Fibroblast of lung (primary cell): ENCODE results near the gene TSPAN16. TPM values are rescaled to one million over a fixed set of nuclear protein-coding genes. Genes with fewer than 3 reads are reported as not detected.

ENCODE experiments used
- DNase-seq, 2 donors: peaks; one replicate each; pipeline versions ENCODE4 v3.0.0 to v3.0.0-alpha.2; 2010; ENCODE audit warnings: low read depth in 2 of 2
- H2AFZ ChIP-seq: 2 replicates; pipeline ENCODE4 v1.5.1; 2012; ENCODE audit warnings: low read length, control low read depth, inconsistent platforms
- H3K27ac ChIP-seq: 2 replicates; pipeline ENCODE4 v1.5.1; 2011; ENCODE audit warnings: low read length, control low read depth; ENCODE audit not compliant: insufficient read depth
- H3K27me3 ChIP-seq: 2 replicates; pipeline ENCODE4 v1.5.1; 2011; ENCODE audit warnings: mild to moderate bottlenecking, low read length; ENCODE audit not compliant: control insufficient read depth, insufficient read depth
- H3K36me3 ChIP-seq: 2 replicates; pipeline ENCODE4 v1.5.1; 2011; ENCODE audit warnings: low read length; ENCODE audit not compliant: control insufficient read depth, insufficient read depth
- H3K4me1 ChIP-seq: 2 replicates; pipeline ENCODE4 v1.5.1; 2011; ENCODE audit warnings: low read length; ENCODE audit not compliant: control insufficient read depth, insufficient read depth; ENCODE audit errors: extremely low read depth
- H3K4me2 ChIP-seq: 2 replicates; pipeline ENCODE4 v1.5.1; 2011; ENCODE audit warnings: low read length, control low read depth; ENCODE audit not compliant: insufficient read depth; ENCODE audit errors: extremely low read depth
- H3K4me3 ChIP-seq, 4 experiments: fragments of 200-600 bp in 1 of 4; sonication (generic) in 1 of 4; replicated peaks in 1 of 4; 2 replicates each; pipeline ENCODE4 v1.5.1; 2011 to 2016; ENCODE audit warnings: low read length in 4 of 4, low read depth in 3 of 4, mild to moderate bottlenecking in 3 of 4, control low read depth in 2 of 4, inconsistent platforms in 1 of 4, mixed read lengths in 1 of 4; ENCODE audit not compliant: insufficient read depth in 1 of 4; ENCODE audit errors: control extremely low read depth in 1 of 4
- H3K79me2 ChIP-seq: 2 replicates; pipeline ENCODE4 v1.5.1; 2012; ENCODE audit warnings: mild to moderate bottlenecking, low read length, inconsistent platforms; ENCODE audit not compliant: control insufficient read depth, insufficient read depth
- H3K9ac ChIP-seq: 2 replicates; pipeline ENCODE4 v1.5.1; 2011; ENCODE audit warnings: mild to moderate bottlenecking, low read length, control low read depth; ENCODE audit not compliant: insufficient read depth
- H3K9me3 ChIP-seq: 2 replicates; pipeline ENCODE4 v1.5.1; 2012; ENCODE audit warnings: low read depth, low read length; ENCODE audit not compliant: control insufficient read depth, insufficient read depth
- H4K20me1 ChIP-seq: 2 replicates; pipeline ENCODE4 v1.5.1; 2011; ENCODE audit warnings: low read length; ENCODE audit not compliant: control insufficient read depth, insufficient read depth; ENCODE audit errors: extremely low read depth
- EZH2 ChIP-seq: IDR thresholded peaks from 2 replicates; pipeline ENCODE4 v1.5.1; 2012; ENCODE audit warnings: low read length, control low read depth, mild to moderate bottlenecking; ENCODE audit errors: missing control alignments
- polyA minus RNA-seq: library from RNA; depleted of rRNA, polyadenylated mRNA; stranded (reverse); fragments of >200 nt; gene quantifications from 2 replicates; pipeline ENCODE4 v1.2.3, GENCODE V29; 2011; ENCODE audit warnings: low replicate concordance
- polyA plus RNA-seq, 2 donors: library from polyadenylated mRNA; depleted of rRNA in 1 of 2; stranded (reverse) in 1 of 2; unstranded in 1 of 2; fragments of >200 nt; gene quantifications; 2 replicates each; pipeline ENCODE4 v1.2.1, GENCODE V29; 2011 to 2012; ENCODE audit warnings: missing spikeins in 1 of 2
- total RNA-seq: library from RNA; depleted of rRNA; stranded (reverse); fragments of >200 nt; gene quantifications from 2 replicates; pipeline ENCODE4 v1.2.1, GENCODE V29; 2014
- TF ChIP-seq, protein P1 (sequence below), 2 donors: IDR thresholded peaks in 1 of 2; conservative IDR thresholded peaks in 1 of 2; 1 replicate in 1 of 2; 2 replicates in 1 of 2; pipeline ENCODE4 v1.5.1; 2011 to 2012; ENCODE audit warnings: low read length in 2 of 2, control low read depth in 1 of 2, inconsistent platforms in 1 of 2, low read depth in 1 of 2, mild to moderate bottlenecking in 1 of 2

The TSPAN16 gene, protein sequence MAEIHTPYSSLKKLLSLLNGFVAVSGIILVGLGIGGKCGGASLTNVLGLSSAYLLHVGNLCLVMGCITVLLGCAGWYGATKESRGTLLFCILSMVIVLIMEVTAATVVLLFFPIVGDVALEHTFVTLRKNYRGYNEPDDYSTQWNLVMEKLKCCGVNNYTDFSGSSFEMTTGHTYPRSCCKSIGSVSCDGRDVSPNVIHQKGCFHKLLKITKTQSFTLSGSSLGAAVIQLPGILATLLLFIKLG
- not detected in 2 replicates for total RNA-seq
- polyA plus RNA-seq = not detected in 2 replicates
- polyA plus RNA-seq (2012) = not detected in 2 replicates
- not detected in 2 replicates for polyA minus RNA-seq

DNA sequence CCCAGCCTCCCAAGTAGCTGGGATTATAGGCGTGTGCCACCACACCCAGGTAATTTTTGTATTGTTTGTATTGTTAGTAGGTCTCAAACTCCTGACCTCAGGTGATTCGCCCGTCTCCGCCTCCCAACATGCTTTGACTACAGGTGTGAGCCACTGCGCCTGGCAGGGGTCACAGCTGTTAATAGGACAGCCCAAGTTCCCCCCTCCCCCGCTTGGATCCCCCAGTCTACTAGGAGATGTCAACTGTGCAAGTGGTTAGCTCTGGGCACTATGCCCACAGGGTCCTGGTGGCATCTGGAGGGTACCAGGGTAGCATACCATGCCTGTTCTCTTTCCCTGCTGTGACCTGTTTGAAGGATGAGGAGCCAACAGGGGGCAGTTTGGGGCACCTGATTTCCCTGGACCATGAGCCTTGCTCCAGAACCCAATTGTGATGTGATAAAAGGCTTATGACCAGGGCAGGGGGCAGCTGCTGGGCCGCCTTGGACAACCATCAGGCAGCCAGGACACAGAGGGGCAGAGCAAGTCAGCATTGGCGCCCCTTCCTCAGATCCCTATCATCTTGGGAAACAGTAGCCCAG is at the start of gene TSPAN16:
TSPAN16 (plus strand) TSS at position 496 of the 581 bp plus-strand sequence. CDS start 138 bp downstream, outside the sequence.
- H4K20me1 ChIP-seq = no peaks in the 10 kb centered on the region
- no peak within 1 kb of the TSS for H2AFZ ChIP-seq
- H3K36me3 ChIP-seq = no peaks in the 10 kb centered on the region
- no peaks in the 10 kb centered on the region for H3K79me2 ChIP-seq
- no peak for DNase-seq
- no peaks in the 10 kb centered on the region for H3K9me3 ChIP-seq
- TF ChIP-seq, protein P1, sequence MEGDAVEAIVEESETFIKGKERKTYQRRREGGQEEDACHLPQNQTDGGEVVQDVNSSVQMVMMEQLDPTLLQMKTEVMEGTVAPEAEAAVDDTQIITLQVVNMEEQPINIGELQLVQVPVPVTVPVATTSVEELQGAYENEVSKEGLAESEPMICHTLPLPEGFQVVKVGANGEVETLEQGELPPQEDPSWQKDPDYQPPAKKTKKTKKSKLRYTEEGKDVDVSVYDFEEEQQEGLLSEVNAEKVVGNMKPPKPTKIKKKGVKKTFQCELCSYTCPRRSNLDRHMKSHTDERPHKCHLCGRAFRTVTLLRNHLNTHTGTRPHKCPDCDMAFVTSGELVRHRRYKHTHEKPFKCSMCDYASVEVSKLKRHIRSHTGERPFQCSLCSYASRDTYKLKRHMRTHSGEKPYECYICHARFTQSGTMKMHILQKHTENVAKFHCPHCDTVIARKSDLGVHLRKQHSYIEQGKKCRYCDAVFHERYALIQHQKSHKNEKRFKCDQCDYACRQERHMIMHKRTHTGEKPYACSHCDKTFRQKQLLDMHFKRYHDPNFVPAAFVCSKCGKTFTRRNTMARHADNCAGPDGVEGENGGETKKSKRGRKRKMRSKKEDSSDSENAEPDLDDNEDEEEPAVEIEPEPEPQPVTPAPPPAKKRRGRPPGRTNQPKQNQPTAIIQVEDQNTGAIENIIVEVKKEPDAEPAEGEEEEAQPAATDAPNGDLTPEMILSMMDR (conservative IDR thresholded peaks at IDR 0.05 in 1 of 2, IDR thresholded peaks at IDR 0.05 in 1 of 2; ENCODE audit: low read depth in 1 of 2, low read length in 2 of 2) = no peak
- TF ChIP-seq EZH2 = no peak
- peaks cover 2% of the 10 kb centered on the region for H3K4me1 ChIP-seq
- no peak within 1 kb of the TSS for H3K27ac ChIP-seq
- no peak within 1 kb of the TSS for H3K4me3 ChIP-seq
- no peak within 1 kb of the TSS for H3K9ac ChIP-seq
- H3K27me3 ChIP-seq = no peaks in the 10 kb centered on the region
- no peak within 1 kb of the TSS for H3K4me2 ChIP-seq

- Histone ChIP-seq H3K36me3 (peaks cover 2% of the 10 kb centered on the region), H2AFZ (no peak overlapping the region), H3K79me2 (no peaks in the 10 kb centered on the region), H3K4me3 (no peak overlapping the region), H3K4me2 (no peak overlapping the region), H3K9me3 (no peaks in the 10 kb centered on the region), H3K27me3 (no peaks in the 10 kb centered on the region), H4K20me1 (no peaks in the 10 kb centered on the region), H3K4me1 (peaks cover 5% of the 10 kb centered on the region), H3K27ac (no peak overlapping the region), H3K9ac (no peak overlapping the region)
- no peak for DNase-seq
- TF ChIP-seq, protein P1 (conservative IDR thresholded peaks at IDR 0.05 in 1 of 2, IDR thresholded peaks at IDR 0.05 in 1 of 2; ENCODE audit: low read depth in 1 of 2, low read length in 2 of 2) = no peak
- no peak for TF ChIP-seq EZH2
These were observed 49.0 kb upstream of the TSPAN16 start for GRCh38 chr19:11246941-11247340.

- Histone ChIP-seq H3K27me3 (no peaks in the 10 kb centered on the region), H3K4me3 (no peak overlapping the region), H3K79me2 (no peaks in the 10 kb centered on the region), H3K9ac (no peak overlapping the region), H3K9me3 (no peaks in the 10 kb centered on the region), H3K36me3 (peaks cover 2% of the 10 kb centered on the region), H4K20me1 (no peaks in the 10 kb centered on the region), H2AFZ (no peak overlapping the region), H3K4me2 (no peak overlapping the region), H3K27ac (no peak overlapping the region), H3K4me1 (peaks cover 5% of the 10 kb centered on the region)
- TF ChIP-seq, protein P1 (conservative IDR thresholded peaks at IDR 0.05 in 1 of 2, IDR thresholded peaks at IDR 0.05 in 1 of 2; ENCODE audit: low read depth in 1 of 2, low read length in 2 of 2) = no peak
- TF ChIP-seq EZH2 = no peak
- DNase-seq = peak in 1 of 2 donors; percentile 51
These were observed 48.6 kb upstream of the TSPAN16 start for GRCh38 chr19:11247391-11247790.
